Fibroblast of villous mesenchyme (primary cell): ENCODE results near the gene ACKR4. TPM values are rescaled to one million over a fixed set of nuclear protein-coding genes. Genes with fewer than 3 reads are reported as not detected.

Source experiments
- DNase-seq: peaks from one replicate; pipeline ENCODE4 v3.0.0-alpha.2; 2010; ENCODE audit warnings: low read depth
- H3K4me3 ChIP-seq: 2 replicates; pipeline ENCODE4 v1.5.1; 2011; ENCODE audit warnings: low read depth, mild to moderate bottlenecking, low read length
- total RNA-seq: library from RNA; depleted of rRNA; stranded (reverse); fragments of >200 nt; gene quantifications from 2 replicates; pipeline ENCODE4 v1.2.3, GENCODE V29; 2012
- TF ChIP-seq, protein P1 (sequence below): IDR thresholded peaks from 2 replicates; pipeline ENCODE4 v1.5.1; 2012; ENCODE audit warnings: low read depth, mild to moderate bottlenecking, low read length; ENCODE audit not compliant: insufficient read depth

Gene ACKR4
- total RNA-seq, 1 donor: 9.5 TPM

DNA sequence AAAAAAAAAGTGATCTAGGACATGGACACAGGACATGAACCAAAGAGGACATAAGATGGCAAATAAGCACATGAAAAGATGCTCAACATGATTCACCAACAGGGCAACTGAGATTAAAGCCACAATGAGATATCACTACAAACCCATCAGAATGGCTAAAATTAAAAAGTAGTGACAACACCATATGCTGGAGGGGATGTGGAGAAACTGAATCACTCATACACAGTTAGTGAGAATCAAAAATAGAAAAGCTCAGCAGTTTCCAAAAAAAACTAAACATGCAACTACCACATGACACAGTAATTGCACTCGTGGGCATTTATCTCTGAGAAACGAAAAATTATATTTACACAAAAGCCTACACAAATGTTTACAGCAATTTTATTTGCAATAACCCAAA is 27.9 kb upstream of the ACKR4 start:
- TF ChIP-seq, protein P1, sequence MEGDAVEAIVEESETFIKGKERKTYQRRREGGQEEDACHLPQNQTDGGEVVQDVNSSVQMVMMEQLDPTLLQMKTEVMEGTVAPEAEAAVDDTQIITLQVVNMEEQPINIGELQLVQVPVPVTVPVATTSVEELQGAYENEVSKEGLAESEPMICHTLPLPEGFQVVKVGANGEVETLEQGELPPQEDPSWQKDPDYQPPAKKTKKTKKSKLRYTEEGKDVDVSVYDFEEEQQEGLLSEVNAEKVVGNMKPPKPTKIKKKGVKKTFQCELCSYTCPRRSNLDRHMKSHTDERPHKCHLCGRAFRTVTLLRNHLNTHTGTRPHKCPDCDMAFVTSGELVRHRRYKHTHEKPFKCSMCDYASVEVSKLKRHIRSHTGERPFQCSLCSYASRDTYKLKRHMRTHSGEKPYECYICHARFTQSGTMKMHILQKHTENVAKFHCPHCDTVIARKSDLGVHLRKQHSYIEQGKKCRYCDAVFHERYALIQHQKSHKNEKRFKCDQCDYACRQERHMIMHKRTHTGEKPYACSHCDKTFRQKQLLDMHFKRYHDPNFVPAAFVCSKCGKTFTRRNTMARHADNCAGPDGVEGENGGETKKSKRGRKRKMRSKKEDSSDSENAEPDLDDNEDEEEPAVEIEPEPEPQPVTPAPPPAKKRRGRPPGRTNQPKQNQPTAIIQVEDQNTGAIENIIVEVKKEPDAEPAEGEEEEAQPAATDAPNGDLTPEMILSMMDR: no peak
- no peak for DNase-seq
- no peak overlapping the region for H3K4me3 ChIP-seq

DNA sequence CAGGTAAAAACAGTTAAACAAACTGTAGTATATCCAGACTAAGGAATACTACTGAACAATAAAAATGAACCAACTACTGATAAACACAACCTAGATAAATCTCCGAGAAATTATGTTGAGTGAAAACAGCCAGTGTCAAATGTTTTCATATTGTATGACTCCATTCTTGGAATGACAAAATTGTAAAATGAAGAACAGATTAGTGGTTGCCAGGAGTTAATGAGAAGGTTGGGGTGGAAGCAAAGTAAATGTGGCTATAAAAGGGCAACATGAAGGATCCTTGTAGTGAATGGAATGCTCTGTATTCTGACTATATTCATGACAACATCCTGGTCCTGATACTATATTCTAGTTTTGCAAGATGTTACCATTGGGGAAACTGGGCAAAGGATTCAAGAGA is 27.5 kb upstream of the ACKR4 start:
- DNase-seq: no peak
- TF ChIP-seq, protein P1: no peak
- no peak overlapping the region for H3K4me3 ChIP-seq

DNA sequence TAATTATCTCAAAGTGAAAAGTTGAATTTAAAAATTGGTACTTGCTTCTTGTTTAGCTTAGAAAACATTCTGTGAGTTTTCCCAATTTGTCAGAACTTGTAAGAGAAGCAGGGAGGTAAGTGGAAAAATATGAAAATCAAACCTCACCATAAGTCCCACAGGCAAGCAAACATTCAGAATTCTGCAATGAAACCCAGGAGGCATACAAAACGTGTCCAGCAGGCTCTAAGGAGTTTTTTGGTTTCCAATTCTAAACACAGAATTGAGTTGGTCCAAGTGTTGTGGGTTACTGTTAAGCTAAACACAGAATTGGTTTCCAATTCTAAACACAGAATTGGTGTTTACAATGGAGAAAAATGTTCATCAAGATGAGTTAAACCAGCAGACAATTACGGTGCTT is 27.1 kb upstream of the ACKR4 start:
- no peak for DNase-seq
- TF ChIP-seq, protein P1: no peak
- no peak overlapping the region for H3K4me3 ChIP-seq

DNA sequence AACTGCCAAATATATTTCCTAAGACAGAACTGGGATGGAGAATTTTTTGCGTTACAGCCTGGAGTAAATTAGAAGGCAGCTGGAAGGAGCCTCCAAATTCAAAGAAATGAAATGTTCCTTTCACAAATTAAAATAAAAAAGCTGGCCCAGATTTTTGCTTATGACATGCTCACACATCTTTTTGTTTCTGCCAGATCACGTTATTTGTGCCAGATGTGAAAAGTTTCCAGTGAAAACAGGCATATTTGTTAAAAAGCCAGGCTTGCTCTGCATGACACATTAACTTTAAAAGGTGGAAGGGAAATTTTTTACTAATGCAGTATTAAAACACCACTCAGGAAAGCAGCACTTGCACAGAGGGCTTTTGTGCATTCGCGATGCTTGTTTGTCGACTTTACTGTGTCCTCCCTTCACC is 23.3 kb upstream of the ACKR4 start:
- no peak overlapping the region for H3K4me3 ChIP-seq
- DNase-seq: peak; percentile 49
- TF ChIP-seq, protein P1: no peak

DNA sequence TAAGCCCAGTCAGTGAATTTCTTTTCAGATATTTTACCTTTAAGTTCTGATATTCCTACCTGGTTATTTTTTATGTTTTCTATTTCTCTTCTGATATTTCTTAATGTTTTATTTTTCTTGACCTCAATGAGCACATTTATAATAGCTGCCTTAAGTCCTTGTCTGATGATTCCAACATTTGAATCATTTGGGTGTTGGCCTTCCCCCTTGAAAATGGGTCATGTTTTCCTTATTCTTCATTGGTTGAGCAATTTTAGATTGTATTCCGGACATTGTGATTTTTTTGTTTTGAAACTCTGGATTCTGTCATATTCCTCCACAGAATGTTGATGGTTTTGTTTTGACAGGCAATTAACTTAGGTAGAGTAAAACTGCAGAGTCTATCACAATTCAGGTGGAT is 9.7 kb upstream of the ACKR4 start:
- no peak overlapping the region for H3K4me3 ChIP-seq
- TF ChIP-seq, protein P1: no peak
- DNase-seq: no peak

DNA sequence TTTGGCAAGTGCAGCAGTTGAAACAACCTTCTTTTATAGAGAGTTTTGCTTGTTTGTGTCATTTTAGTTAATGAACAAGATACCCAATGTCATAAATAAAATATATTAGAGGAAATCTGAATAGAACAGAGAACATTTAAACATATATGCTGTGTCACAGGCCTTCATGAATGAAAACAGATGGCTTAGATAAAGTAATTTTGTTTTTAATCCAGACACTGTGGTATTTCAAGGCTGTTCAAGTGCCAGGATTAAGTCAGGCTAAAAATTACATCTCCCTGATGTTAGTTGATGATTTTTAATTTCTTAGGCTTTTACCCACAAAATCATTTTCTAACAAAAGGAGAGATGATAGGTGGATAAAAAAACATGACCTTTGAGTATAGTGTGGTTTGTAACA is 4.9 kb upstream of the ACKR4 start:
- no peak overlapping the region for H3K4me3 ChIP-seq
- TF ChIP-seq, protein P1: no peak
- no peak for DNase-seq

DNA sequence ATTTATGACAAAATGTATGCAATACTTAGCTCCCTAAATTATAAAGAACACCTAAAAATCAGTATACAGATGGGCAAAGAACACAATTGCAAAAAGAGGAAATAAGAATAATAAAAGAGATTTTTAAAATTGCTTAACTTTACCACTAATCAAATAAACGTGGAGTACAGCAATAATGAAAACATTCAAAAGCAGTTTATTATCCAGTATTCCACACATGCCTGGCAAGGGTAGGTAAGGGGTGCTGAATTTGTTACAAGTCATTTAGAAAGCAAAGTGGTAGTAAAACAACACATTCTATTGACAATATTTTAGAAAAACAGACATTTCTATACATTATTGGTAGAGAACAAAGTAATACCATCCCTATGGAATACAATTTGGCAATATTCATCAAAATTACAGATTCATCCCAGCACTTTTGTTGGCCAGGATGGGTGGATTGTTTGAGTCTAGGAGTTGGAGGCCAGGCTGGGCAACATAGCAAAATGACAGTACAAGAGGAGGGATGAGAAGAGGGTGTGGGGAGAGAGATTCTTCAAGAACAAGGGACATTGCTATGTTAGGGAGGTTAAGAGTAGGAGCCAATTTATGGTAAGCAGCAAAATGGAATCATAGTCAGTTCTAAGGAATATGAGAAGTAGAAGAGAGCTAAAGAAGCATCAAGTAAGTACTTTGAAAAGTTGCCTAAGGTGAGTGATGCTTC is 3.7 kb upstream of the ACKR4 start:
- DNase-seq: no peak
- no peak overlapping the region for H3K4me3 ChIP-seq
- TF ChIP-seq, protein P1: no peak
